Ureter (tissue), 1 donor: ENCODE results near the gene RGPD8. TPM values are rescaled to one million over a fixed set of nuclear protein-coding genes. Genes with fewer than 3 reads are reported as not detected.

Source experiments
- DNase-seq: peaks from one replicate; pipeline ENCODE4 v3.0.0-alpha.2; 2020; ENCODE audit warnings: low spot score
- total RNA-seq: library from RNA; stranded (reverse); gene quantifications from one replicate; pipeline ENCODE4 v1.2.4, GENCODE V29; 2023
- donor health status: DM: yes; HTN: yes; CAD: no.

The RGPD8 gene
- total RNA-seq, 1 donor from 2014 or later = 20.1 TPM

GRCh38 chr2:112335600-112335999 lies 97.8 kb downstream of the RGPD8 start:
- DNase-seq = no peak

GRCh38 chr2:112332123-112332696 lies 101.2 kb downstream of the RGPD8 start:
- no peak for DNase-seq

- DNase-seq = no peak
Measured at GRCh38 chr2:112322919-112323318, 110.5 kb downstream of the RGPD8 start.

GRCh38 chr2:112321375-112322320 lies 111.8 kb downstream of the RGPD8 start:
- no peak for DNase-seq

Other genes with a start within 250 kb of the RGPD8 start
- 23.9 TPM for gene ZC3H8, start 178.6 kb downstream of the RGPD8 start, total RNA-seq
- gene ZC3H6, start 158.0 kb downstream of the RGPD8 start, total RNA-seq = 18.9 TPM
- 22.2 TPM for gene TTL, start 48.5 kb upstream of the RGPD8 start, total RNA-seq
- gene POLR1B, start 108.8 kb upstream of the RGPD8 start, total RNA-seq = 28.7 TPM
- 43.0 TPM for gene CHCHD5, start 151.0 kb upstream of the RGPD8 start, total RNA-seq
- gene SLC20A1, start 212.3 kb upstream of the RGPD8 start, total RNA-seq = 77.2 TPM